ENCODE data around the gene DNAAF5. TPM values are rescaled to one million over a fixed set of nuclear protein-coding genes. Genes with fewer than 3 reads are reported as not detected.

Gene DNAAF5
- total RNA-seq, 1 experiment from 2014 or later: 122 TPM

- no peak for DNase-seq (ENCODE audit: low spot score)
Observed at GRCh38 chr7:706721-707120, 19.8 kb upstream of the DNAAF5 start.

DNA sequence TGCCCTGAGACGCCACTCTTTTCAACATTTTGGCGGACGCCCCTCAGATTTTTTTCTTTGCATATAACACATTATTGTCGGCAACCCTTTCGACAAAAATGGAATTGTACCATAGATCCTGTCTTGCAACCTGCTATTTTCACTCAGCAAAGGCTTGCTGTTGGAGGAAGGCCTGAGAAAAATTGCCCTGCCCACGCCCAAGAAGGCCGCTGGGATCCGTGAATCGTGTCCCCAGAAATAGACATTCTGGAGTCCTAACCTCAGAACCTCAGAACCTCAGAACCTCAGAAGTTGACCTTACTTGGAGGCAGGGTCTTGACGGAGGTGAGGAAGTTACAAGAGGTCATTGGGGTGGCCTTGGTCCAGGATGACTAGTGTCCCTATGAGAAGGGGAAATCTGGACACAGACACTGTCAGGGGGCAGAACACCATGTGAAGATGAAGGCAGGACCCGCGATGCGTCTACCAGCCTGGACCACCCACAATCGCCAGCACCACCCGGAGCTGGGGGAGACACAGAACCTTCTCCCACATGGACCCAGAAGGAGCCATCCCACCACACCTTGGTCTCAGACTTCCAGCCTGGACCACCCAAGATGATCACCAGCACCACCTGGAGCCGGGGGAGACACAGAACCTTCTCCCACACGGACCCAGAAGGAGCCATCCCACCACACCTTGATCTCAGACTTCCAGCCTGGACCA lies 19.1 kb upstream of the DNAAF5 start:
- DNase-seq (ENCODE audit: low spot score): no peak

- no peak for DNase-seq (ENCODE audit: low spot score)
Observed at GRCh38 chr7:710161-710560, 16.3 kb upstream of the DNAAF5 start.

DNA sequence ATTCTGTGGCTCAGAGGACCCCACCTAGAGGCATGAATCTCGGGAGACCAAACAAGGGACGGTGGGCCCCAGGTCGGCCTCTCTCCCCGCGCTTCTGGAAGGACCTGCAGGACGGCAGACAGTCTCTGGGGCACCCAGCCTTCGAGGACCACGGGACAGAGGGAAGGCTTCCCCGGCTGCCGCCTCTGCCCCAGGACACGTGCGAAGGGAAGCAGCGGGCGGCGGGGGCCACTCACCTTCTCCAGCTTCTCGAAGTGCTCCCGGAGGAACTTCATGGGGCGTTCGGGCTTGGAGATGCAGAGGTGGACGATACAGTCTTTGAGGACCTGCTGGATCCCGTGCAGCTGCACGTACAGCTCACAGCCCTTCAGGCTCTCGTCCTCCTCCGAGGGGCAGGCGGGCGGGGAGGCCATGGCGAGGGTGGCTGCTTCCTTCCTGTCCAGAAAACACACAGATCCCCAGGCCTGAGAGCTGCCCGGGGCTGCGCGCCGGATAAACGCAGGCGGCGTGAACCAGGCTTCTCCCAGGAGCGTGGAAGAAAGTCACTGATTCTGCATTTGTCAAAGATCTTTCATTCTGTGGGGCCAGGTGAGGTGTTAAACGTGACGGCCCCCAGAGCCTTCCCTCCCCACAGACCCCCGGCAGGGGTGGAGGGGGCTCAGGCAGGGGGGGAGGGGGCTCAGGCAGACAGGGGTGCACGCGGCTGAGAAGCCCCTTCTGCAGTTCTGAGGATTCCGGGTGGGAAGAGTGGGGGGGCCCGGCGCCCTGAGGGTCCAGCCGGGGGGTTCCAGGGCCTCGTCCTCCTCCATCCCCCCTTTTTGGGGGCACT lies 15.2 kb upstream of the DNAAF5 start:
- DNase-seq (ENCODE audit: low spot score): no peak

- no peak for DNase-seq (ENCODE audit: low spot score)
Observed at GRCh38 chr7:711922-712380, 14.5 kb upstream of the DNAAF5 start.

- no peak for DNase-seq (ENCODE audit: low spot score)
Observed at GRCh38 chr7:712381-713138, 13.9 kb upstream of the DNAAF5 start.

DNA sequence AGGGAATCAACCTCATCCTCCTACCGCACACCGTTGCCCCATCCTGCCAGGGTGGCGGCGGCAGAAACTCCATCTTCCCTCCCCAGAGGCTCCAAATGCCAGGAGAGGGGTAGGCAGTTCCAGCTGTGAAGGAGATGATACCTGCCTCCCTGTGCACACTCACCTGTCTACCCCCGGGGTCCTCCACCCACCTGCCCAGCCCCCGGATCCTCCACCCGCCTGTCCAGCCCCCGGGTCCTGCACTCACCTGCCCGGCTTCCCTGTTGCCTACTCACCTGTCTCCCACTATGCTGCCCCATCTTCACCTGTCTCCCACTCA lies 13.4 kb upstream of the DNAAF5 start:
- no peak for DNase-seq (ENCODE audit: low spot score)

DNA sequence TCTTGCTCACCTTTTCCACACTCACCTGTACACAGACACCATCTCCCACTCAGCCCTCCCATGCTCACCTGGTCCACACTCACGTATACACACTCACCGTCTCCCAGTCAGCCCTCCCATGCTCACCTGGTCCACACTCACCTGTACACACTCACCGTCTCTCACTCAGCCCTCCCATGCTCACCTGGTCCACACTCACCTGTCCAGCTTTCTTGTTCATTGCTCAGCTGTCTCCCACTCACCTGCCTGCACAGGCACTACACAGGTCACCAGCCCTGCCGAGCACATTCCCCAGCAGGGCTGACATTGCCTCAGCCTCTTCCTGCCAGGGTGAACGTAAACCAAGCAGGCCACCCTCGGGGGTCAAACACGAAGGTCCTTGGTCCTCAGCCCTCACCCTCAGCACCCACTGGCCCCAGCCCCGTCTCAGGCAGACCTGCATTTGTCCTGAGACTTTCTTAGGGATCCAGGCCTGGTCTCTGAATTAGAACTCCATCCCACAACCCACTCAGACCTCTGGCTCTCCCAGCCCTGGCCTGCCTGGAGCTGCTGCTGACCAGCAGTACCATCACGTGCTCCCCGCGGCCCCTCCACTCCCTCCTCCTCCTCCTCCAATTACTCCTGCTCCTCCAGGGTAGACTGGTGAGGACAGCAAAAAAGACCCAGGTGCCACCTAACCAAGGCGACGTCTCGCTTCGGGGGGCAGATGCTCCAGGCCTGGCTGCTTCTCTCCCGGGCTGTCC lies 12.8 kb upstream of the DNAAF5 start:
- no peak for DNase-seq (ENCODE audit: low spot score)

DNA sequence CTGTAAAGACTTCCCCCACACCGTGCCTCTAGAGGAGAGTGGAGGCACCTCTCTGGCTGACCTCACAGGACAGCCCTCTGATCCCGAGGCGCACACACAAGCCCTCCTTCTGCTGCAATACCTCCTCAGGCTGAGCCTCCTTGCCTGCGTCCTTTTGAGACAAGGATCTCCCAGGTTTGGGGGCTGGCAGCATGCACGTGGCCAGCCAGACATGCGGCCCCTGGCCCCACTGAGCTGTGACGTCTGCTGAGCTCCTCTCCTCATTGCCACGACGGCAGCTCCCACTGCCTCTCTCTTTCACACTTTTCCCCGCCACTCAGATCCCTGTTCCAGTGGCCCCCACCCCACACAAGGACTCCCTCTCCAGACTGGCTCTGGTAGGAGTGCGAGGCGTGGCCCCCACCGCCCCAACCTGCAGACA lies 12.2 kb upstream of the DNAAF5 start:
- no peak for DNase-seq (ENCODE audit: low spot score)

GRCh38 chr7:716222-716621 lies 10.3 kb upstream of the DNAAF5 start:
- no peak for DNase-seq (ENCODE audit: low spot score)

GRCh38 chr7:716636-717035 lies 9.9 kb upstream of the DNAAF5 start:
- no peak for DNase-seq (ENCODE audit: low spot score)

- DNase-seq (ENCODE audit: low spot score): no peak
Observed at GRCh38 chr7:721619-722248, 4.8 kb upstream of the DNAAF5 start.

DNA sequence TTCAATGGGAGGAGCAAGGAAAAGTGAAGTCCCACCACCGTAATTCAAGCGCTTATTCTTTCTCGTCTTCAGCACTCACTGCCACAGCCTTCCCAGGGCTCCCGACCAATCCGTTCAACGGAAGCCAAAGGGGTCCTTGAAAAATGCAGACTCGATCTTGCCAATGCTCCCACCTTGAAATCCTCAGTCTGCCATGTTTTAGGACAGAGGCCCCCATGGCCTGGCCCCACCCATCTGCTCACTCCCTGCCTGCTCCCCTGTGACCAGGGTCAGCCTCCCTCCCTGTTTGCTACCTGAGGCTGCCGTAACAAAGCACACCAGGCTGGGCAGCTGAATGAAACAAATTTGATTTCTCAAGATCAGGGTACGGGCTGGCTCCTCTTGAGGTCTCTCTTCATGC lies 3.0 kb upstream of the DNAAF5 start:
- DNase-seq (ENCODE audit: low spot score): no peak

- no peak for DNase-seq (ENCODE audit: low spot score)
Observed at GRCh38 chr7:724298-724697, 2.2 kb upstream of the DNAAF5 start.

- DNase-seq (ENCODE audit: low spot score): peak; percentile 62
Observed at GRCh38 chr7:725223-726005, 1.1 kb upstream of the DNAAF5 start.

- DNase-seq (ENCODE audit: low spot score): no peak
Observed at GRCh38 chr7:726854-727103, 280 bp downstream of the DNAAF5 start.

- peak; percentile 57 for DNase-seq (ENCODE audit: low spot score)
Observed at GRCh38 chr7:727104-727805, 756 bp downstream of the DNAAF5 start, which contains the start of gene PRKAR1B. Gene PRKAR1B, minus strand, starts transcription at chr7:727281. Its CDS starts 15,776 bp downstream, at chr7:711505.

DNA sequence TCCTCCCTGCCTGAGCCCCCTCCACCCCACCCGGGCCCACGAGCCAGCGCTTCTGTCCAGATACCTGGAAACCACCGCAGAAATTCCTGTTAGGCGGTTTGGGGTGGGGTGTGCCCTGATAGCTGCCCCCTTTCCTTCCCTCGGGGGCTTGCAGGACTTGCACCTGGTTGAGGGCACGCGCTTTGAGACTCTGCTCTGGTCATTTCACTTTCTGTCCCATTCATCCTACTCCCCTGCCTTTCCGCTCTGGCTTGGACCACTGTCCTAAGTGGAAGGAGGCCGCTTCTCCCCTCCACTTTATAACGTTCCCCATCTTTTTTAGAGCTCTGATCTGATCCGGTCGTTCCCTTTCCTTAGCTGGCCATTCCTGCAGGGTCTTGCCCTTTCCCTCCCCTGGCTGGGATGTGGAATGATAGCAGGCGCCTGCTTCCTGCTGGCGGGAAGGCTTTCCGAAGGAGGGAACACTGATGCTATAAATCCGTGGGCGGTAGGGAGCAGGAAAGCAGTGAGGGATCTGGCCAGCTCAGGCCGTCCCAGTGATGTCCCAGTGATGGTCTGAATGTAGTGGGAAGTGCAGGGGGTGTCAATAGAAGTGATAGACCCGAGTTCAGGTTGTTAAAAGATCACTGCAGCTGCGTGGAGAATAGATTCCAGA lies 1.4 kb downstream of the DNAAF5 start:
- DNase-seq (ENCODE audit: low spot score): peak; percentile 36

- no peak for DNase-seq (ENCODE audit: low spot score)
Observed at GRCh38 chr7:728602-729001, 2.1 kb downstream of the DNAAF5 start.

Data from HT-29 (cell line).